CD4-positive, alpha-beta T cell treated with Interleukin-2 at 100 ng/mL for 4 hours (primary cell): Measurements from ENCODE around the gene DUOXA2.
"Not testable (repeated sequence)": the region's sequence is repeated elsewhere in the genome, so short reads cannot be mapped to it uniquely, and the experiment has no call there.

Source experiments
- DNase-seq: peaks from one replicate; pipeline ENCODE4 v3.0.0-alpha.2; 2020; ENCODE audit warnings: low spot score

DUOXA2 gene

GRCh38 chr15:45095661-45096060, 18.5 kb upstream of the DUOXA2 start:
- DNase-seq, result no peak

- DNase-seq, result no peak
Observed at GRCh38 chr15:45097466-45097865, 16.7 kb upstream of the DUOXA2 start.

GRCh38 chr15:45099549-45100165, 14.5 kb upstream of the DUOXA2 start:
- no peak for DNase-seq

- no peak for DNase-seq
Observed at GRCh38 chr15:45100884-45101625, 13.1 kb upstream of the DUOXA2 start.

GRCh38 chr15:45101749-45102148, 12.4 kb upstream of the DUOXA2 start:
- DNase-seq, result no peak

GRCh38 chr15:45102226-45102625, 11.9 kb upstream of the DUOXA2 start:
- DNase-seq, result no peak

- DNase-seq, result not testable (repeated sequence)
Observed at GRCh38 chr15:45104170-45104569, 10.0 kb upstream of the DUOXA2 start.

GRCh38 chr15:45105586-45105985, 8.5 kb upstream of the DUOXA2 start:
- no peak for DNase-seq

GRCh38 chr15:45106002-45106790, 7.9 kb upstream of the DUOXA2 start:
- DNase-seq, result no peak

- DNase-seq, result no peak
Observed at GRCh38 chr15:45107941-45108630, 6.0 kb upstream of the DUOXA2 start.

- no peak for DNase-seq
Observed at GRCh38 chr15:45110256-45110820, 3.8 kb upstream of the DUOXA2 start.

GRCh38 chr15:45111390-45112142, 2.6 kb upstream of the DUOXA2 start:
- no peak for DNase-seq

- DNase-seq, result no peak
Observed at GRCh38 chr15:45112143-45112590, 2.0 kb upstream of the DUOXA2 start.

- DNase-seq, result no peak
Observed at GRCh38 chr15:45112591-45113379, 1.3 kb upstream of the DUOXA2 start.

GRCh38 chr15:45113380-45113990, 641 bp upstream of the DUOXA2 start:
- no peak for DNase-seq

GRCh38 chr15:45114751-45115085, 592 bp downstream of the DUOXA2 start:
- DNase-seq, result no peak

GRCh38 chr15:45115312-45115820, 1.2 kb downstream of the DUOXA2 start:
- DNase-seq, result no peak

GRCh38 chr15:45116006-45116481, 1.9 kb downstream of the DUOXA2 start:
- no peak for DNase-seq

GRCh38 chr15:45116482-45117307, 2.6 kb downstream of the DUOXA2 start:
- DNase-seq, result no peak
